SIG-M5 (cell line): ENCODE data around the gene S100A8.
A peak's percentile ranks its signal among the peaks of the same experiment; 100 is the strongest.
"Not testable (repeated sequence)": the region's sequence is repeated elsewhere in the genome, so short reads cannot be mapped to it uniquely, and the experiment has no call there.

Source experiments
- DNase-seq: peaks from one replicate; lab custom pipeline; 2025; lab: John Stamatoyannopoulos, UW

Gene S100A8

GRCh38 chr1:153390938-153391710, at the start of gene S100A8:
Gene S100A8, minus strand, starts transcription at chr1:153391073. Its CDS starts 538 bp downstream, at chr1:153390535.
- DNase-seq: peak; percentile 50

DNA sequence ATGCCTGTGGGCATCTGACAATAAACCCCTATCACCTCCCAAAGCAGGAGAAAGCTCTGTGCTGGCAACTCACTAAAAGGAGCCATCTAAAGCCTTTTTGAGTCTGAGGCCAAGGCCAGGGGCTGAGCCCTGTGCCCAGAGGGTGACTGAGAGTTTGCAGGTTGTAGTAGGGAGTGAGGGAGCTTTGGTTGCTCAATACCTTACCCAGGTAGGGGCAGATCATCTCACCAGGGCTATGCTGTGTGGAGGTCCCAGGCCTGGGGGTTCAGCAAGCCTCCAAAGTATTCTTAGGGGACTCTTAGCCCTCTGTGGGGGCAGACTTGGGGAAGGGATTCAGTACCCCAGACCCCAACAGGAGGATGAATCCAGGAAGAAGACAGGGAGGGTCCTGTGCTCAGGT, 48.4 kb upstream of the S100A8 start:
- DNase-seq: no peak

- no peak for DNase-seq
Measured at GRCh38 chr1:153438599-153438998, 47.7 kb upstream of the S100A8 start.

- no peak for DNase-seq
Measured at GRCh38 chr1:153437236-153437635, 46.4 kb upstream of the S100A8 start.

DNA sequence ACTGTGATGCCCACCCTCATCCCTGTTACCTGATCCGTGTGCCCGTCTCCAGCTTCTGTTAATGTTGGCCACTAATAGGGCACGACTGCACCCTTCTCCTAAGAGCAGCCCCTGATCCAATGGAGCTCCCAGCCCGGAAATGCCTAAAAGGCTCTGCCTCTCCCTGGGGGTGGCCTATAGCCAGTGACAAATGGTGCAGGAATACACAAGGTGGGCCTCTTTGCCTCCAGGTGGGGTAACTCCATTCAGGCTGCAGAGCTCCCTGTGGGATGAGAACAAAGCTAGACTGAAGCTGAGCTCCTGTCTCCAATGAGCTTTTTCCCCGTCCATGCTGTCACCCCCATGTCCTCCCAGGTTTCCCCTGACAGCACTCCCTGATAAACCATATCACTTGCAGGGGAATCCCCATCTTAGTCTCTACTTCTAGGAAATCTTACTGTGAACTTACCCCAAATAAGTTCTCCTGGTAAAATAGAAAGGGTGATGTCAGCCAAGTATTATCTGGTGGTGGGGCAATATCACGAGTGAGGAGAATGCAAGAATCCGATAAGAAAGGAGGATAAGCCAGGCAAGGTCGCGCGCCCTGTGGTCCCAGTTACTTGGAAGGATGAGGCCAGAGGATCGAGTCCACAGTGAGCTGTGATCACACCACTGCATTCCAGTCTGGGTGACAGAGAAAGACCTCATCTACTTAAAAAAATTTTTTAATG, 44.0 kb upstream of the S100A8 start:
- DNase-seq: no peak

- no peak for DNase-seq
Measured at GRCh38 chr1:153432874-153433681, 42.2 kb upstream of the S100A8 start.

- no peak for DNase-seq
Measured at GRCh38 chr1:153431928-153432327, 41.1 kb upstream of the S100A8 start.

GRCh38 chr1:153431427-153431826, 40.6 kb upstream of the S100A8 start:
- no peak for DNase-seq

GRCh38 chr1:153431002-153431401, 40.1 kb upstream of the S100A8 start:
- DNase-seq: no peak

- DNase-seq: no peak
Measured at GRCh38 chr1:153430561-153430960, 39.7 kb upstream of the S100A8 start.

GRCh38 chr1:153430166-153430553, 39.3 kb upstream of the S100A8 start:
- no peak for DNase-seq

GRCh38 chr1:153429266-153430165, 38.6 kb upstream of the S100A8 start:
- DNase-seq: no peak

- DNase-seq: no peak
Measured at GRCh38 chr1:153428791-153429190, 37.9 kb upstream of the S100A8 start.

GRCh38 chr1:153428073-153428638, 37.3 kb upstream of the S100A8 start:
- DNase-seq: no peak

DNA sequence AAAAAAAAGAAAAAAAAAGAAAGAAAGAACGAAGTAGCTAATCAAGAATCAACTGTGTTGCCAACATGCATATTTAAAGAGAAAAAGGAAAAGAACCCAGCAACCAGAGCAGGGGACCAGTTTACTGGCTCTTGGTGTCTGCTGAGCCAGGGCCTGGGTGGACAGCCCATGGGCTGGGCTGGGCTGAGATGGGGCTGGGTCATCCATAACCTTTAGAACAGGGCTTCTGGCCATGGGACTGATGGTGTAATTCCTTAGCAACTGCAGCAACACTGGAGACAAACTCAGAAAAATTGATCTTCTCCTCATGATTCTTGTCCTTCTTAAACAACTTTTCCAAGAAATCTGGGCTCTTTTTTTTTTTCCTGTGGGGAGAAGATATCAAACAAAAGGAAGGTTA, 35.9 kb upstream of the S100A8 start:
- DNase-seq: no peak

GRCh38 chr1:153422450-153423068, 31.7 kb upstream of the S100A8 start:
- no peak for DNase-seq

DNA sequence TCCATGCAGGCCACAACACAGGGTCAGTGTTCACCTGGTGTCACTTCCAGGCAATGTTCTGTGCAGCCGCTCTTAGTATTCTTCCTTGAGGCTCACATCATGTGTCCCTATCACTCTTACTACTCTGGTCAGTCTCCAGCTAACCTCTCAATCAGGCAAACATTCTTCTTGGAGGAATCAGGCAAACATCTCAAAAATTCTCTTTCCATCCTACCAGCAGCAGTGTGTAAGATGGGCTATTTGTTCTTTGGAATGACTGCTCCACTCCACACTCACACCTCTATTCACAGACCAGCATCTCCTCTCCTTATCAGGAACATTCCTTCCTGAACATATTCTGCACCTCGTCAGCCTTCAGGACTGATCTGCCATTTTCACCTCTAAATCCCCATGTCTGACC, 29.4 kb upstream of the S100A8 start:
- DNase-seq: no peak

GRCh38 chr1:153419436-153419793, 28.5 kb upstream of the S100A8 start:
- DNase-seq: not testable (repeated sequence)

GRCh38 chr1:153418758-153419435, 28.0 kb upstream of the S100A8 start:
- not testable (repeated sequence) for DNase-seq
